GM21526 (cell line): ENCODE measurements around the gene SEMA6B.
"Not testable (repeated sequence)": the region's sequence is repeated elsewhere in the genome, so short reads cannot be mapped to it uniquely, and the experiment has no call there.

ENCODE experiments used
- ATAC-seq: cut with Tn5 transposase; IDR thresholded peaks from one replicate; pipeline ENCODE4 v1.9.1; 2021; ENCODE audit warnings: moderate library complexity; ENCODE audit not compliant: unreplicated experiment, low FRiP score

Gene SEMA6B

GRCh38 chr19:4575267-4576015 lies 16.0 kb upstream of the SEMA6B start:
- ATAC-seq, result no peak

- ATAC-seq, result no peak
Measured at GRCh38 chr19:4573682-4574081, 14.2 kb upstream of the SEMA6B start.

GRCh38 chr19:4571305-4571917 lies 11.9 kb upstream of the SEMA6B start:
- no peak for ATAC-seq

GRCh38 chr19:4570916-4571304 lies 11.4 kb upstream of the SEMA6B start:
- no peak for ATAC-seq

- no peak for ATAC-seq
Measured at GRCh38 chr19:4570402-4570801, 10.9 kb upstream of the SEMA6B start.

GRCh38 chr19:4568886-4569285 lies 9.4 kb upstream of the SEMA6B start:
- ATAC-seq, result no peak

- ATAC-seq, result no peak
Measured at GRCh38 chr19:4567584-4568071, 8.1 kb upstream of the SEMA6B start.

- ATAC-seq, result no peak
Measured at GRCh38 chr19:4566402-4567051, 7.0 kb upstream of the SEMA6B start.

- ATAC-seq, result not testable (repeated sequence)
Measured at GRCh38 chr19:4563562-4563961, 4.1 kb upstream of the SEMA6B start.

- not testable (repeated sequence) for ATAC-seq
Measured at GRCh38 chr19:4562085-4562484, 2.6 kb upstream of the SEMA6B start.

- ATAC-seq, result no peak
Measured at GRCh38 chr19:4557971-4558941, 1.2 kb downstream of the SEMA6B start.

- no peak for ATAC-seq
Measured at GRCh38 chr19:4557144-4557970, 2.1 kb downstream of the SEMA6B start.

- no peak for ATAC-seq
Measured at GRCh38 chr19:4556597-4557127, 2.8 kb downstream of the SEMA6B start.

GRCh38 chr19:4555657-4556561 lies 3.6 kb downstream of the SEMA6B start:
- ATAC-seq, result no peak

GRCh38 chr19:4554717-4555116 lies 4.8 kb downstream of the SEMA6B start:
- ATAC-seq, result no peak

GRCh38 chr19:4553775-4554174 lies 5.7 kb downstream of the SEMA6B start:
- ATAC-seq, result no peak

- ATAC-seq, result no peak
Measured at GRCh38 chr19:4553092-4553695, 6.3 kb downstream of the SEMA6B start.

- no peak for ATAC-seq
Measured at GRCh38 chr19:4552525-4552819, 7.0 kb downstream of the SEMA6B start.
